Measurements from ENCODE around the gene HCN2.
"Not testable (repeated sequence)": the region's sequence is repeated elsewhere in the genome, so short reads cannot be mapped to it uniquely, and the experiment has no call there.

Gene HCN2

DNA sequence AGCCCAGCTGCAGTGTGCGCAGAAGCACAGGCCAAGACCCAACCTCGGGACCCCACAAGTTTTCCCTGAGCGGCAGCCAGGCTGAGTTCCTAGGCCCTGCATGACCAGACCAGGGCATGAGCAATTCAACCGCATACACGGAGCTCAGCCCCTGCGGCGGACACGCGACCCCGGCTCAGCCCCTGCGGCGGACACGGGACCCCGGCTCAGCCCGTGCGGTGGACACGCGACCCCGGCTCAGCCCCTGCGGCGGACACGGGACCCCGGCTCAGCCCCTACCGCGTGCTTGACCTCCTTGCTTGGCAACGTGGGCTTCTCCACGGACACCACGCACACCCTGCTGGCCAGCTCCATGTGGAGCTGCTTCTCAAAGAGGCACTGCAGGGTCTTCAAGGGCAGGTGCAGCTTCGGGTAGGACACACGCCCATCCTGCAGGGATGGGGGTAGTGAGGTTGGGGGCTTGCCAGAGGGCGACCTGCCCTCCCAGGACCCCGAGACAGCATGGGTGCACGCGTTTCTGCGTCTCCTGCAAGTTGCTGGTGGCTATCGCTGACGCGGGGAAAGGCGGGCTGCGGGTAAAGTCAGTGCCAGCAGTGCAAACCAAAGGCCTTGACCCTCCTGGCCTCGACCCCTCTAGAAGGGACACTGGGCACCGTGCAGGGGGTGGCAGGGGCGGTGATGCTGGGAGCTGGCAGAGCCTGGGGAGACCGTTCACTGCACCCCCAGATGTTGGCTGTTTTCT, 33.7 kb downstream of the HCN2 start:
- Histone ChIP-seq H3K36me3 (peaks cover 67% of the 10 kb centered on the region), H3K27ac (no peak overlapping the region), H3K4me3 (ENCODE audit: low read depth, low read length) (no peak overlapping the region), H3K9me3 (ENCODE audit: severe bottlenecking) (no peaks in the 10 kb centered on the region), H3K27me3 (ENCODE audit: insufficient read depth, low read depth, severe bottlenecking) (no peaks in the 10 kb centered on the region)
- no peak for DNase-seq
- TF ChIP-seq, protein P1, sequence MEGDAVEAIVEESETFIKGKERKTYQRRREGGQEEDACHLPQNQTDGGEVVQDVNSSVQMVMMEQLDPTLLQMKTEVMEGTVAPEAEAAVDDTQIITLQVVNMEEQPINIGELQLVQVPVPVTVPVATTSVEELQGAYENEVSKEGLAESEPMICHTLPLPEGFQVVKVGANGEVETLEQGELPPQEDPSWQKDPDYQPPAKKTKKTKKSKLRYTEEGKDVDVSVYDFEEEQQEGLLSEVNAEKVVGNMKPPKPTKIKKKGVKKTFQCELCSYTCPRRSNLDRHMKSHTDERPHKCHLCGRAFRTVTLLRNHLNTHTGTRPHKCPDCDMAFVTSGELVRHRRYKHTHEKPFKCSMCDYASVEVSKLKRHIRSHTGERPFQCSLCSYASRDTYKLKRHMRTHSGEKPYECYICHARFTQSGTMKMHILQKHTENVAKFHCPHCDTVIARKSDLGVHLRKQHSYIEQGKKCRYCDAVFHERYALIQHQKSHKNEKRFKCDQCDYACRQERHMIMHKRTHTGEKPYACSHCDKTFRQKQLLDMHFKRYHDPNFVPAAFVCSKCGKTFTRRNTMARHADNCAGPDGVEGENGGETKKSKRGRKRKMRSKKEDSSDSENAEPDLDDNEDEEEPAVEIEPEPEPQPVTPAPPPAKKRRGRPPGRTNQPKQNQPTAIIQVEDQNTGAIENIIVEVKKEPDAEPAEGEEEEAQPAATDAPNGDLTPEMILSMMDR (IDR thresholded peaks at IDR 0.05; ENCODE audit: low read depth, low read length) = no peak

DNA sequence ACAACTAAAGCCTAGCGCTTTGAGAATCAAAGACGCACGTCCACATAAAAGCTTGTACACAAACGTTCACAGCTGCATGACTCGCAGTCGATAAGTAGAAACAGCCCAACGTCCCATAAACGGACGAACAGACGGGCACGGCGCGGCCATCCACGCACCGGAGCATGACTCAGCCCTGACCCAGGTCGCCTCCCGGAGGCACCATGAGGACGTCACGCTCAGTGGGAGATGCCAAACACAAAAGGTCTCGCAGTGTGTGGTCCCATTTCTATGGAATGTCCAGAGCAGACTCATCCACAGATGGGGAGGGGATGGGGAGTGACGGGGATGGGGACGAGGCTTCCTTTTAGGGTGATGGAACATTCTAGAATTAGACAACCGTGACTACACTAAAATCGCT, 34.3 kb downstream of the HCN2 start:
- TF ChIP-seq, protein P1 (IDR thresholded peaks at IDR 0.05; ENCODE audit: low read depth, low read length) = peak; percentile 66
- H3K9me3 ChIP-seq (ENCODE audit: severe bottlenecking) = no peaks in the 10 kb centered on the region
- H3K27me3 ChIP-seq (ENCODE audit: insufficient read depth, low read depth, severe bottlenecking) = no peaks in the 10 kb centered on the region
- no peak overlapping the region for H3K4me3 ChIP-seq (ENCODE audit: low read depth, low read length)
- H3K36me3 ChIP-seq = peaks cover 67% of the 10 kb centered on the region
- peak; percentile 50 for DNase-seq
- H3K27ac ChIP-seq = no peak overlapping the region

DNA sequence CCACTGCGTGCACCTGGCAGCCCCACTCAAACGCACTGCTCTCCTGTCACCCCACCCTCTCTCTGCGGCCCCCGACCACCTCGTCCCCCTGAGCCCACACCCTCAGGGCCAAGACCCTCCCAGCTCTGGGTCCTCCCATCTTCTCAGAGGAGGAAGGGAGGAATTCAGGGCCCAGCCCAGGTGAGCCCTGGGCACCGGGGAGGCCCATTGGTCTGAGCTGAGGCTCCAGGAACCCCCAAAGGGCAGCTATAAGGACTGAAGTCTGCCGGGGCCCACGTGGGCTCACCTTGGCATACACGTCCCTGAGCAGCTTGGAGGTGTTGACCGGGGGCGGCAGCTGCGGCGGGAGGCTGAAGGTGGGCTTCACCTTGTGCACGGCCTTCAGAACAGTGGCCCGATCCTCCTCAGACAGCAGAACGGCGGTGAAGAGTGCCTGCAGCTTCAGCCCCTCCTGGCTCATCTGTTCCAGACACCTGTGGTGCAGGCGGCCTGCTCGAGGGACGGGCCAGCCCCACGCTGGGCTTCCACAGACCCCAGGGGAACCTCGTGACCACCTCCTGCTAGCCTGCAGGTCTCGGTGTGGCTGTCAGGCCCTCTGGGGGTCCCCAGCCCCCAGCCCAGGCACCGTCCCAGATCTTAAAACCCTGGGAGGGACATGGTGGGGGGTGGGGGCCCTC, 34.9 kb downstream of the HCN2 start:
- Histone ChIP-seq H3K9me3 (ENCODE audit: severe bottlenecking) (no peaks in the 10 kb centered on the region), H3K27ac (no peak overlapping the region), H3K27me3 (ENCODE audit: insufficient read depth, low read depth, severe bottlenecking) (no peaks in the 10 kb centered on the region), H3K4me3 (ENCODE audit: low read depth, low read length) (no peak overlapping the region), H3K36me3 (peaks cover 63% of the 10 kb centered on the region)
- TF ChIP-seq, protein P1 (IDR thresholded peaks at IDR 0.05; ENCODE audit: low read depth, low read length) = no peak
- DNase-seq = no peak

DNA sequence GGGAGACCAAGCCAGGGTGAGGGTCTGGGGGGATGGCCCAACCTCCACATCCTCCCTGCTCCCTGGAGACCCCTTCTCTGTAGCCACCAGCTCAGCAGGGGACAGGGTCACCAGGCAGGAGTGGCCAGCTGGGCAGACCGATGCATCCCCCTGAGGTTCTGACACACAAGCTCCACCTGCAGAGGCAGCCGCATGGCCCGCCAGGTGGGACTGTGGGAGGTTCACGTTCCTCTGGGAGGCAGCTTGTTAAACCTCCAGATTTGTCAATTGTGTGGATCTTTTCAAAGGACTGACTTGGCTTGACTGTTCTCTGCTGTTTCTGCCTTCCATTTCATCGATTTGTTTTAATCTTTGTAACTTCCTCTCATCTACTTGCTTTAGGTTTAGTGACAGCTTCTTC, 35.6 kb downstream of the HCN2 start:
- H3K9me3 ChIP-seq (ENCODE audit: severe bottlenecking) = no peaks in the 10 kb centered on the region
- no peak for DNase-seq
- H3K36me3 ChIP-seq = peaks cover 57% of the 10 kb centered on the region
- no peak overlapping the region for H3K4me3 ChIP-seq (ENCODE audit: low read depth, low read length)
- no peak overlapping the region for H3K27ac ChIP-seq
- TF ChIP-seq, protein P1 (IDR thresholded peaks at IDR 0.05; ENCODE audit: low read depth, low read length) = no peak
- H3K27me3 ChIP-seq (ENCODE audit: insufficient read depth, low read depth, severe bottlenecking) = no peaks in the 10 kb centered on the region

DNA sequence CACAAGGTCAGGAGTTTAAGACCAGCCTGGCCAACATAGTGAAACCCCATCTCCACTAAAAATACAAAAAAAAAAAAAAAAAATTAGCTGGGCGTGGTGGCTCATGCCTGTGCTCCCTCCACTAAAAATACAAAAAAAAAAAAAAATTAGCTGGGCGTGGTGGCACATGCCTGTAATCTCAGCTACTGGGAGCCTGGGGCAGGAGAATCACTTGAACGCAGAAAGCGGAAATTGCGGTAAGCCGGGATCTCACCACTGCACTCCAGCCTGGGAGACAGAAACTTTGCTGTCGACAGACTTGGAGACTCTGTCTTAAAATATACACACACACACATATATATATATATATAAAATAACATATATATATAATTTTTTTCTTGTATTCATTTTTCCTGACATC, 36.9 kb downstream of the HCN2 start:
- H3K27ac ChIP-seq, DNase-seq: not testable (repeated sequence)
- H3K36me3 ChIP-seq = peaks cover 64% of the 10 kb centered on the region

DNA sequence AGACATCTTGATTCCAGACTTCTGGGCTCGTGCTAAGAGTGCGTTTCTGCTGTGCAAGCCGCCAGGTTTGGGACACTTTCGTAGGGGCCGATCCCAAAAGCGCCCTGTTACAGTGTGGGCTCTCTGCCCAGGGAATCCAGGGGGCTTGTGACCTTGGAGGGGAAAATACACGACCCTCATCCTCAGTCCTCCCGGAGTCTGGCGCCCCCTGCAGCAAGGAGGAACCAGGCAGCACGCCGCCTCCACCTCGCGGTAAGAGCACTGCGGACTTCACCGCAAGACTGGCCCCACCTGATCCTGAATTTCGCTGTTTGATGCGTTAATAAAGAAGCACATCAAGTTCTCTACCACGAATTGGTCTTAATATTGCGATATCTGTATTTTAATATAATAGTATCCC, 38.5 kb downstream of the HCN2 start:
- no peak overlapping the region for H3K4me3 ChIP-seq (ENCODE audit: low read depth, low read length)
- TF ChIP-seq, protein P1 (IDR thresholded peaks at IDR 0.05; ENCODE audit: low read depth, low read length) = peak; percentile 82
- peaks cover 52% of the 10 kb centered on the region for H3K36me3 ChIP-seq
- no peaks in the 10 kb centered on the region for H3K27me3 ChIP-seq (ENCODE audit: insufficient read depth, low read depth, severe bottlenecking)
- H3K9me3 ChIP-seq (ENCODE audit: severe bottlenecking) = no peaks in the 10 kb centered on the region
- peak; percentile 45 for DNase-seq
- H3K27ac ChIP-seq = no peak overlapping the region

More for the DNA sequence above, 36.9 kb downstream of the HCN2 start:
- H3K9me3 ChIP-seq (ENCODE audit: severe bottlenecking); H3K4me3 ChIP-seq (ENCODE audit: low read depth, low read length); H3K27me3 ChIP-seq (ENCODE audit: insufficient read depth, low read depth, severe bottlenecking): not testable (repeated sequence)

DNA sequence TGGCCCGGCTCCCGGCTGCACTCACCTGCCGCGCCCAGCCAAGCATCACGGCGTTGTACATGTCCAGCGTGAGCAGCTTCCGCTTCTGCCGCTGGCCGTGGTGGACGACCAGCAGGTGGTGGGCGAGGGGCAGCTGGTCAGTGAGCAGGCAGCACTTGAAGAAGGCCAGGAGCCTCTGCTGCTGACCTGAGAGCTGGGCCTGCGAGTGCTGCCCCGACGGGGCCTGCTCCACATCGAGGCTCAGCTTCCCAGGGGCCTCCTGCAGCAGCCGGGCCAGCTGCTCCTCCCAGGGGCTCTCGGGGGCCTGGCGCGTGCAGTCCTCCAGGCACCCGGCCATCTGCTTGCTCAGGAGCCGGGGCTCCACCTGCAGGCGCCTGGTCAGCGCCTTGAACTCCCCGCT, 39.8 kb downstream of the HCN2 start:
- not testable (repeated sequence) for H3K27me3 ChIP-seq (ENCODE audit: insufficient read depth, low read depth, severe bottlenecking); H3K9me3 ChIP-seq (ENCODE audit: severe bottlenecking); H3K4me3 ChIP-seq (ENCODE audit: low read depth, low read length)
- DNase-seq = peak; percentile 74
- Histone ChIP-seq H3K27ac (peak overlapping the region; percentile 65), H3K36me3 (peaks cover 43% of the 10 kb centered on the region)
